Common myeloid progenitor, CD34-positive (primary cell): ENCODE data around the gene MAS1.

Experiments
- CTCF ChIA-PET: fragments of 350-600 bp; sonication (Branson Sonifier 250); formaldehyde crosslinking; loops from one replicate; lab custom pipeline; 2021; ENCODE audit warnings: antibody characterized with exemption; lab: Charles Lee
- POLR2A ChIA-PET: fragments of 350-600 bp; sonication (Branson Sonifier 250); formaldehyde crosslinking; loops from one replicate; lab custom pipeline; 2021; ENCODE audit warnings: antibody characterized with exemption; lab: Charles Lee
- DNase-seq, 3 donors: peaks; one replicate each; pipeline versions ENCODE4 v3.0.0 to v3.0.0-alpha.2; 2013
- H3K27ac ChIP-seq, 2 experiments: 1 replicate in 1 of 2; 2 replicates in 1 of 2; pipeline ENCODE4 v1.7.0; 2013; ENCODE audit warnings: inconsistent platforms in 2 of 2, low read length in 2 of 2, mild to moderate bottlenecking in 2 of 2, low read depth in 1 of 2, moderate library complexity in 1 of 2; ENCODE audit not compliant: severe bottlenecking in 2 of 2, insufficient read depth in 1 of 2, poor library complexity in 1 of 2
- H3K27me3 ChIP-seq, 5 experiments: replicated peaks in 2 of 5; 1 replicate in 3 of 5; 2 replicates in 2 of 5; pipeline versions ENCODE4 v1.6.1 to v1.7.0; 2013; ENCODE audit warnings: low read length in 4 of 5, mild to moderate bottlenecking in 2 of 5, moderate library complexity in 2 of 5, inconsistent platforms in 1 of 5; ENCODE audit not compliant: insufficient read depth in 5 of 5, control insufficient read depth in 4 of 5
- H3K36me3 ChIP-seq, 4 experiments: 1 replicate in 2 of 4; 2 replicates in 2 of 4; pipeline versions ENCODE4 v1.6.1 to v1.7.0; 2013; ENCODE audit warnings: low read length in 3 of 4, control low read depth in 1 of 4, mild to moderate bottlenecking in 1 of 4; ENCODE audit not compliant: control insufficient read depth in 4 of 4, insufficient read depth in 4 of 4
- H3K4me1 ChIP-seq, 4 experiments: 1 replicate in 3 of 4; 2 replicates in 1 of 4; pipeline versions ENCODE4 v1.6.1 to v1.7.1; 2013; ENCODE audit warnings: low read length in 3 of 4, mild to moderate bottlenecking in 3 of 4, control low read depth in 1 of 4, inconsistent platforms in 1 of 4, moderate library complexity in 1 of 4; ENCODE audit not compliant: control insufficient read depth in 4 of 4, insufficient read depth in 4 of 4; ENCODE audit errors: control extremely low read depth in 1 of 4
- H3K4me3 ChIP-seq, 7 experiments: 1 replicate in 4 of 7; 2 replicates in 3 of 7; pipeline versions ENCODE4 v1.5.1 to v1.7.0; 2013; ENCODE audit warnings: mild to moderate bottlenecking in 7 of 7, low read length in 6 of 7, moderate library complexity in 6 of 7, inconsistent platforms in 2 of 7, low read depth in 2 of 7, control low read depth in 1 of 7; ENCODE audit not compliant: insufficient read depth in 4 of 7, control insufficient read depth in 1 of 7; ENCODE audit errors: extremely low read depth in 1 of 7
- H3K9me3 ChIP-seq, 5 experiments: 1 replicate in 4 of 5; 2 replicates in 1 of 5; pipeline versions ENCODE4 v1.6.1 to v1.7.1; 2013; ENCODE audit warnings: low read length in 4 of 5, mild to moderate bottlenecking in 2 of 5, inconsistent platforms in 1 of 5, low read depth in 1 of 5, moderate library complexity in 1 of 5; ENCODE audit not compliant: control insufficient read depth in 4 of 5, insufficient read depth in 2 of 5; ENCODE audit errors: control extremely low read depth in 1 of 5
- WGBS: methylation state at CpG from one replicate; pipeline ENCODE4 v1.1.5; 2013; ENCODE audit not compliant: insufficient coverage; 5-methylcytosine and 5-hydroxymethylcytosine counted together

Gene MAS1

DNA sequence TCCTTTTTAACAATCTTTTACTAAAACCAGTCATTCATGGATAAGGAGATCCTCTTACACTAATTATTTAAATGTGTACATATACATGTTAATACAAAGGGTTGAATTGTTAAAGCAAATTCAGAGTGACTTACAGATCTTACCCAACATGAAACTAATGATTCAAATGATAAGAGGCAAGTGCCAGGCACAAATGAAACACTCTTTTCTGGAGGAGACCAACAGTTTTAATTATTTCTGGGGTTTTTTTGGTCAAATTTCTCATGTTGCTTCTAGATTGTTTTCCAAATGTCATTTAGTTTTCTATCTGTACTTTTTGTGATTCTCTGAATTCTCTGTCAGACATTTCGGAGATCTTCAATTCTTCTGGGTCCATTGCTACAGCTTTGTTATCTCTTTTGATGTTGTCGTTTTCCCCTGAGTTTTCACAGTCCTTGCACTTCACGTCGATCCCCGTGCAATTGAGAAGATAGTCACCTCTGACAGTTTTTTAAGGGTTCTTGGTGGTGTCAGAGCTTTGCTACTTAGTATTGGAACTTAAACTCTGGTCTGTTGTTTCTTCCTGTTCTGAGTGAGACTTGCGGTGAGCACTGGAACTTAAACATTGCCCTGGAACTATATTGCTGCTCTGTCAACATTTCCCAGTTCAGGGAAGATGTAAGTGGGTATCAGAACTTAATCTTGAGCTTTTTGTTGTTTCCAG, 23.2 kb downstream of the MAS1 start:
- 92% methylated on average over 6 of the region's 6 CpGs for WGBS
- Histone ChIP-seq H3K36me3 (no peaks in the 10 kb centered on the region), H3K4me3 (no peak overlapping the region), H3K9me3 (peaks cover 0 to 2% (median 0%) of the 10 kb centered on the region in 5 experiments), H3K27ac (no peak overlapping the region), H3K27me3 (peaks cover 3 to 46% (median 14%) of the 10 kb centered on the region in 5 experiments), H3K4me1 (no peaks in the 10 kb centered on the region)
- ChIA-PET CTCF (interaction anchor here (0.8 kb wide), 1 partner anchor 8 kb away, joined by 3 read pairs; no protein-coding TSS in a partner anchor), POLR2A (no interaction called here)
- no peak for DNase-seq

DNA sequence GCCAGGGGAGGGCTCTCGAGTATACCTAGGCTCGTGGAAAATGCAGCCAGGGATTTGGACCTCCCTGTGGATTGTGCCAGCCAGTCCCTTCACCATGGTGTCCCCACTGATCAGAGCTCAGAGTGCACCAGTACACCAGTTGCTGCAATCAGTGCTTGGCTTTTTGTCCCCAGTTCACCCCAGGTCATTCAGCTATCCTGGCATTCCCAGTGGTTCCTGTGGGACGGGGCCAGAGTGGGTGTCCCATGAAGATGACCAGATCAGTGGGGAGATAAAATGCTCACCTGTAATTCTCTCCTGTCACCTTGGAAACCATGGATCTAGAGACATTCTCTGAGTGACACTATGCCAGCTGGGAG, 23.8 kb downstream of the MAS1 start:
- POLR2A ChIA-PET = no interaction called here
- H3K27ac ChIP-seq = no peak overlapping the region
- 90% methylated on average over 3 of the region's 3 CpGs for WGBS
- DNase-seq = no peak
- no peaks in the 10 kb centered on the region for H3K4me1 ChIP-seq
- H3K9me3 ChIP-seq = peaks cover 0 to 2% (median 0%) of the 10 kb centered on the region in 5 experiments
- no peak overlapping the region for H3K4me3 ChIP-seq
- no peaks in the 10 kb centered on the region for H3K36me3 ChIP-seq
- CTCF ChIA-PET = interaction anchor here (0.8 kb wide), 1 partner anchor 9 kb away, joined by 3 read pairs; no protein-coding TSS in a partner anchor
- H3K27me3 ChIP-seq = peaks cover 3 to 45% (median 13%) of the 10 kb centered on the region in 5 experiments

DNA sequence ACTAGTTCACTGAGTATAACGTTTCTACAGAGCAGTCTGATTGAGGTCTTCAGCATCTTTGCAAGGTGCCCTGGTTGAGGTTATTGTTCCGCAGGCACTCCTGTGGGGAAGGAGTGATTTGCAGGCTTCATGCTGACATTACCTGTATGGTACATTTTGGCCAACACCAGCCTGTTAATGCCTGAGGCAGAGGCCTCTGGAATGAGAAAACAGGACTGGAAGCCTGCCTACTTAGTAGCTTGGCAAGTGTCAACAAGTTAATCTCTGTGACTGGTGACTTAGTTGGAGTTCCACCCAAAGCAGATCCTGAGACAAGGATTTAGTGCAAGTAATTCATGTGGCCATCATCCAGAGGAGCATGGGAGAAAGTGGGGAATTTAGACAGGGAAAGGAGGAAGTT, 24.6 kb downstream of the MAS1 start:
- H3K4me3 ChIP-seq = no peak overlapping the region
- H3K36me3 ChIP-seq = no peaks in the 10 kb centered on the region
- POLR2A ChIA-PET = no interaction called here
- no peak overlapping the region for H3K27ac ChIP-seq
- H3K9me3 ChIP-seq = peaks cover 0 to 2% (median 0%) of the 10 kb centered on the region in 5 experiments
- CTCF ChIA-PET = no interaction called here
- WGBS = 90% methylated on average over 2 of the region's 2 CpGs
- H3K4me1 ChIP-seq = no peaks in the 10 kb centered on the region
- H3K27me3 ChIP-seq = peaks cover 0 to 38% (median 12%) of the 10 kb centered on the region in 5 experiments
- no peak for DNase-seq

DNA sequence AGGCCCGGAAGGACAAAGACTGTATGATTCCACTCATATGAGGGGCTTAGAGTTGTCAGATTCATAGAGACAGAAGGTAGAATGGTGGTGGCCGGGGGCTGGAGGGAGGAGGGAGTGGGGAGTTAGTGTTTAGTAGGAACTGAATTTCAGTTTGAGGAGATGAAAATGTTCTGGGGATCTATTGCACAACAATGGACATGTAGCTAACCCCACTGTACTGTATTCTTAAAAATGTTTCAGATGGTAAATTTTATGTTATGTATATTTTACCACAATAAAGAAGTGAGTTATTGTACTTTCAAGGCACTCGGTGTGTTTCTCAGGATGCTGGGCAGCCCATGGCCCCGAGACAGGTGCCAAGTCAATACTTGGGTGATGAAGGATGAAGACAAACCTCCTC, 25.4 kb downstream of the MAS1 start:
- no peak for DNase-seq
- POLR2A ChIA-PET = no interaction called here
- H3K9me3 ChIP-seq = peaks cover 0 to 2% (median 0%) of the 10 kb centered on the region in 5 experiments
- no peak overlapping the region for H3K27ac ChIP-seq
- H3K36me3 ChIP-seq = no peaks in the 10 kb centered on the region
- CTCF ChIA-PET = no interaction called here
- H3K4me1 ChIP-seq = no peaks in the 10 kb centered on the region
- WGBS = 100% methylated on average over 2 of the region's 4 CpGs
- H3K27me3 ChIP-seq = peaks cover 0 to 36% (median 12%) of the 10 kb centered on the region in 5 experiments
- H3K4me3 ChIP-seq = no peak overlapping the region

DNA sequence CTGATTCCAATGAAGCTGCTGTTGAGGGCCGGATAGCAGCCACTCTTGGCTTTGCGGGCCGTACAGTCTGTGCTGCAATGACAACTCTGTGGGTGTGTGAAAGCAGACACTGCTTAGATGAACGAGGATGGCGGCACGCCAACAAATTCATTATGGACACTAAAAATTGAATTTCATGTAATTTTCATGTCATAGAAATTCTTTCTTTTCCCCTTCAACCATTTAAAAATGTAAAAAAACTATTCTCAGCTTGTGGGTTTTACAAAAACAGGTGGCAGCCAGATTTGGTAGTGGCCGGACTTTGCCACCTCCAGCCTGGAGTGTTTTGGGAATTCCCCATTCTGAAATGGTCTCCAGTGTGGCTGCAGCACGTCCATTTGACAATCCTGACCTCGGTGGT, 26.0 kb downstream of the MAS1 start:
- H3K9me3 ChIP-seq = peaks cover 0 to 2% (median 0%) of the 10 kb centered on the region in 5 experiments
- H3K4me3 ChIP-seq = no peak overlapping the region
- no peak for DNase-seq
- peaks cover 0 to 31% (median 12%) of the 10 kb centered on the region in 5 experiments for H3K27me3 ChIP-seq
- 78% methylated on average over 6 of the region's 9 CpGs for WGBS
- no peaks in the 10 kb centered on the region for H3K4me1 ChIP-seq
- H3K36me3 ChIP-seq = no peaks in the 10 kb centered on the region
- ChIA-PET POLR2A (no interaction called here), CTCF (no interaction called here)
- H3K27ac ChIP-seq = no peak overlapping the region

DNA sequence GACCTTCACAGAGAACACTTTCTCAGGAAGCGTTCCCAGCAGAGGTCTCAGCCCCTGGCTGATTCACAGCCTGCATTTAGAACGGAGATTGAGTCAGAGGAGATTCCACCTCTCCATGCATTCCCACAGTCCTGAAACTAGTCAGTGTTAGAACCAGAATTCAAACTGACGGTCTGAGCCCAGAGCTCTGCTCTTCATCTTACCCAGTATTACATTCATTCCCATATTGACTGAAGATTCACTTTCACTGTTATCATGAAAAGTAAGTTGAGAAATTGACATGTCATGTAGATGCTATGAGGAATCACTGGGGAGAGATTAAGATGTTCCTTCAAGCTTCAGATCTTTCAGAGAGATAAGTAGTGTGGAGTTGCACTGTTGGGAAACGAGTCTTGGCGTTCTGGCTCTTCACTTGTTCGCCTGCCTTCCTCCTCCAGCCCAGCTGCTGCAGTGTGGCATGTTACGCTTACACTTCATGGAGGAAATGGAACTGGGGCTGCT, 28.3 kb downstream of the MAS1 start:
- Histone ChIP-seq H3K9me3 (peaks cover 0 to 3% (median 0%) of the 10 kb centered on the region in 5 experiments), H3K27ac (no peak overlapping the region), H3K4me1 (no peaks in the 10 kb centered on the region), H3K4me3 (no peak overlapping the region), H3K27me3 (peaks cover 0 to 24% (median 12%) of the 10 kb centered on the region in 5 experiments), H3K36me3 (no peaks in the 10 kb centered on the region)
- CTCF ChIA-PET = no interaction called here
- POLR2A ChIA-PET = no interaction called here
- 93% methylated on average over 7 of the region's 7 CpGs for WGBS
- DNase-seq = no peak

DNA sequence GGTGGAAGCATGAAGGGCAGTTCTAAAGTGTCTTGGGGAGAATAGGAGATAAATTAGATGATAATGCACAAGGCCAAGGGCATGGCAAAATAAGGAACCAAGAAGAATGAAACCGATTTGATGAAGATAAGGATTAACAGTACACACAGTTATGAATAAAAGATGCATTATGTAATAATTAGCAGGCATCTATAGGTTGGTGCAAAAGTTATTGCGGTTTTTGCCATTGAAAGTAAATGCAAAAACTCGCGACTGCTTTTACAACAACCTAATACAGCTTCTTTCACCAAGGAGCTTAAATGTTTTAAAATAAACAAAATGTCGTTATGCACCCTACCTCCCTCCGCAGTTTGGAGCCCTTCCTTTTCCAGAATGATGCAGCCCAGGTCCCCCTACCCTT, 29.0 kb downstream of the MAS1 start:
- WGBS = 96% methylated on average over 4 of the region's 6 CpGs
- ChIA-PET POLR2A (no interaction called here), CTCF (no interaction called here)
- DNase-seq = no peak
- H3K4me3 ChIP-seq = no peak overlapping the region
- H3K27me3 ChIP-seq = peaks cover 0 to 17% (median 9%) of the 10 kb centered on the region in 5 experiments
- no peak overlapping the region for H3K27ac ChIP-seq
- peaks cover 0 to 7% (median under 1%) of the 10 kb centered on the region in 5 experiments for H3K9me3 ChIP-seq
- no peaks in the 10 kb centered on the region for H3K4me1 ChIP-seq
- no peaks in the 10 kb centered on the region for H3K36me3 ChIP-seq
